HG02678 (cell line): ENCODE data around the gene GPR137.

Source experiments
- ATAC-seq: cut with Tn5 transposase; IDR thresholded peaks from one replicate; pipeline ENCODE4 v1.9.1; 2021; ENCODE audit warnings: mild to moderate bottlenecking, moderate library complexity; ENCODE audit not compliant: unreplicated experiment

GPR137 gene

DNA sequence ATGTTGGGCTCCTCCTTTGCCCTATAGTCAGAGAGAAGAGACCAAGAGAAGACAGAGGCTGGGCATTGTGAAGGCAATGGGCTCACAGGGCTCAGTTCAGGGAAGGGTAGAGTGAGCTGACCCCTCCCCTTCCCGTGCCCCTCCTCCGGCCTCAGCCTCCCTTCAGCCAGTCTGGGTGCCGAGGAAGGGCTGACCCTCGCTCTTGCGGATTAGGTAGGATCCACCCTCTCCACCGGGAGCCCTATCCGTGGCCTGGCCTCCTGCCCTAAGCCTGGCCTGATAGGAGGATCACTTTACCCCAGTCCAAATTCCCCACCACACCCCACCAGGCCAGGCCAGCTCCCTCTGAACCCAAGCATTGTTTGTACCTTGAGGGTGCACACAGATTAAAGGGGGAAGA is 37.1 kb upstream of the GPR137 start:
- no peak for ATAC-seq

DNA sequence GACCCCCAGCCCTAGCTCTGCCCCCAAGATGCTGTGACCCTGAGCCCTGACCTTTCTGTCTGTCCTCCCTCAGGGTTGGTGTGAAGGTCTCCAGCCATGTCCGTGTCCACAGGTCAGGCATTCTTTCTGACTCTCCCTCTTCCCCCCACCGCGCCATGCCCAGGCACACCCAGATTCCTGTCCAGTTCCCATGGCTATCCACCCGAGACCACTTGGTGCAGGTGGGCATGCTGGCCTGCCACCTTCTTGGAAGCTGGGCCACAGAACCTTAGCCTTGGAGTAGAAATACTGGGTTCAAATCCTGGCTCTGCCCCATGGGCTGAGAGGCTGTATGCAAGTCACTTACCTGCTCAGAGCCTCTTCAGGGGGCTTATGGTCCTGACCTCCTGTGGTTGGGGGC is 36.6 kb upstream of the GPR137 start:
- no peak for ATAC-seq

DNA sequence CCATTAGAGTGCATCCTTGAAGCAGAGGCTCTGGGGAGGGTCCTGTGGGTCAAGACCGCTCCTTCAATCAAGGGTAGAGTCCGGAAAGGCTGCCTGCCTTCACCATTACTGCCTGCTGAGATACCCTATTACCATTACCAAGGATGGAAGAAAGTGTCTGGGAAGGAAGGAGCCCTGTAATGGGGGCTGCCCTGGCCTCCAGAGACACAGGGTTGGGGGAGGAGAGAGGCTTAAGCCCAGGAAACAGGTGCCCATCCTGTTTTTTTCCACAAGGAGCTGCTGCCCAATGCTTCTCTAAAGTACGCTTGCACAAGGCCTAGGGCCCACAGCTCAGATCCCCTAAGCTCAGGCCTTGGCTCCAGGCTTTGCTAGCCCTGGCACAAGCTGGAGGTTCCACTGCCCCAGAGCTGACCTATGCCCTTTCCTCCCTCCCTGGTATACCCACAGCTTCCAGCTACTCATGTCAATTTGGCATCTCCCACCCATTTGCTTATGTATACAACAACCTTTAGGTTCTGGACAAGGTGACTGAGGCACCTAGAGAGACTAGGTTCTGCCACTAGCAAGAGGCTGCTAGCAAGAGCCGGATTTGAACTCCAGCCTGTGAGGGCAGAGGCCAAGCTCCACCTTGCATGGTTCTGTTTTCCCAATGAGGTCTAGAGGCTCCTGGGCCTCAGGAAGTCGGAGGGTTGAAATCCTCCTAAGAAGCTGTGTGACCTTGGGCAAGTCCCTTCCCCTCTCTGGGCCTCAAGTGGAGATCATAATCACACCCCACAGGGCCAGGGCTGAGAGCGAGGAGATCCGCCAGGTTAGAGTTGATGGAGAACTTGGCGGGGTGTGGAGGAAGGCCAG is 35.9 kb upstream of the GPR137 start:
- ATAC-seq: no peak

DNA sequence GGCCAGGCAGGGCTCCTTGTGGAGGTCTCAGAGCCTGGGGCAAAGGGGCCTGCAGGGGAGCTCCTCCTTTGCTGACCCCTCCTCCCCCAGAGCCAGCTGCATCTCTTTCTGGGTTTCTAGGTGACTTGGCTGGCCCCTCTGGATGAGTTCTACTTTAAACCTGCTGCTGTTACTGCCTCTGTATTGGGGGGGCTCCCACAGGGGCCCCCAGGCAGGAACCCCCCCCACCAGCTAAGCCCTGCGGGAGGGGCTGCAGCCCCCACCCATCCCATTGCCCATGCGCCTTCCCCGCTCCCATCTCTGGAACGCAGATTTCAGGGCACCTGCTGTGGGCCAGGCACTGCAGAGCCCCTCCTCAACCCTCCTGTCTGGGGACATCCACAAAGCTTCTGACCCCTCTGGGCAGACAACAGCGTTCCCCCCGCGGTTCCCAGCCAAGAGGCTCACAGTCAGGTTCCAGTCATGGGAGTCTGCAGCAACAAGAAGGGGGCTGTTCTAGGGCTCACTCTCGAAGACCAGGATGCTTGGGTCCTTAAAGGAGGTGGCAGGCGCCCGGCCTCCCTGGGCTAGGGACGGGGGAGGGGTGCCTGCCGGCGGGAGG is 35.1 kb upstream of the GPR137 start:
- ATAC-seq: no peak

DNA sequence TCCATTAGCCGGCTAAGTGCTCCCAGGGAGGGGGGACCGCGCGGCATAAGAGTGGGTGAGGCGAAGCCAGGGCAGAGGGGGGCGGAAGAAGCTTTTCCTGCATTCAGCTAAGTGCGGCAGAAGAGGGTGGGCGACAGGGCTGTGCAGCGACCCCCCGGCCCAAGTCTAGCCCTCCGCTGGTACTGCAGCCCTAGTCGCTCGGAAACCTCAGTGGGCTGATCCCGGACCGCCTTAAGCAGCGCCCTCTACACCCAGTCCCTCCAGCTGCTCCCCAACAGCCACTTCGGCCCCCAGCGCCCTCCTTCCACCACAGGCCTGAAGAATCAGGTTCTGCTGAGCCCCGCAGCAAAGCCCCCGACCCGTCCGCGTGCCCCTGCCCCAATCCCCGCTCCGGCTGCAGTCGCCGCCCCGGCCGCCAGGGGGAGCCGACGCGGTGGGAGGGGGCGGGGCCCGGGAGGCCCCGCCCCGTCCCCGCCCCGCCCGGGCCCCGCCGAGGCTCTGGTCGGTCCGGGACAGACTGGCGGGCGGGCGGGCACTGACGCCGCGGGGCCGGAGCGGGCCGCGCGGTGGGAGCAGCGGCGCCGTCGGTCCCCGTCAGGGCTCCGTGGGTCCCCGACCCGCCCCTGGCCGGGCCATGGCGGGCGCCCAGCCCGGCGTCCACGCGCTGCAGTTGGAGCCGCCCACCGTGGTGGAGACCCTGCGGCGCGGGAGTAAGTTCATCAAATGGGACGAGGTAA is 34.5 kb upstream of the GPR137 start, which contains the start of gene PLCB3:
Gene PLCB3 (plus strand): TSS at position 515 of the 737 bp plus-strand sequence. CDS start 120 bp downstream, at position 635.
- peak; percentile 41 for ATAC-seq

DNA sequence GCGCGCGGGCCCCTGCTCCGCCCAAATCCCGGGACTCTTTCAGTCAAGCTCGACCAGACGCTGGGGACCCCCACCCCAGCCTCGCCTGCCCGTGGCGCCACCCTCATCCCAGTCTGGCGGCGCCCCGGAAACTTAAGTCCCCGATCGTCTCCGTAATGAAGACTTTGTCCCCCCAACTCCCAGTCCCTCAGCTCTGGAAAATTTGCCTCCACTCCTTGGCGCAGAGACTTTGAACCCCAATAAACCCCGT is 34.0 kb upstream of the GPR137 start:
- no peak for ATAC-seq

DNA sequence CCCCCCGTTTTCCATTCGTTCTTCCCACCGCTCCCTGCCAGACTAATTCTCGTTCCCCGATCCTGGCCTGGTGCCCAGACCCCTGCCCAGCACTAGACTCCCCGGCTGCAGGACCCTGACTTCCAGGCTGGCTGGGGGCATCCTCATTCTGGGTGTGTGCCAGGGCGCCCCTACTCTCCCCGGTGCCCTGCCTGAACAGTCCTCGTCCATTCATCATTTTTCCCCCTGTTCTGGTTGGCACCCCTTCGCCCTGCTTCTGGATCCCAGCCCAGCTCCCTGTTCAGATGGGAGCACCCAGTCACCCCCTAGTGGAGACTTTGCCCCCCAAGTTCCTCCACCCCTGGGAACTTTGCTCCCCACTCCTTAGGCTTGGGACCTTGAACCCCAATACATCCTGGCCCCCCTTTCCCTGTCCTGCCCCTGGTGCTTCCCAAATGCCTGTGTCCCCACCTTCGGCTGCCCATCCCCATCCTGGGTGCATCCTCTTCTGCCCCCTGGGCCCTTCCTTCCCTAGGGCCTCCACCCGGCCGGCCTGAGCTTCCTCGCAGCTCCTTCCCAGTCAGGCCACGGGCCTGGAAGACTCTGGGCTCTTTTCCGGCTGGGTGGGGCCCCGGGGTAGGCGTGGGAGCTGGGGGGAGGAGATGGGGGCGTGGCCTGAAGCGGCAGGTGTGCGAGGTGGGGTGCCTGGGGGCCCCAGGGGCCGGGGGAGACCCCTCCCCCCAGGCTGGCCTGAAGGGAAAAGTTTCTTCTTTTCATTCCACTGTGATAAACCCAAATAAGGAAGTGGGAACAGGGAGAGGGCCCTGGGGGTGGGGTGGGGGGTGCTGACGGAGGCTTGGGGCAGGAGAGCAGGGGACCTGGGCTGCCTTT is 33.4 kb upstream of the GPR137 start:
- ATAC-seq: no peak

DNA sequence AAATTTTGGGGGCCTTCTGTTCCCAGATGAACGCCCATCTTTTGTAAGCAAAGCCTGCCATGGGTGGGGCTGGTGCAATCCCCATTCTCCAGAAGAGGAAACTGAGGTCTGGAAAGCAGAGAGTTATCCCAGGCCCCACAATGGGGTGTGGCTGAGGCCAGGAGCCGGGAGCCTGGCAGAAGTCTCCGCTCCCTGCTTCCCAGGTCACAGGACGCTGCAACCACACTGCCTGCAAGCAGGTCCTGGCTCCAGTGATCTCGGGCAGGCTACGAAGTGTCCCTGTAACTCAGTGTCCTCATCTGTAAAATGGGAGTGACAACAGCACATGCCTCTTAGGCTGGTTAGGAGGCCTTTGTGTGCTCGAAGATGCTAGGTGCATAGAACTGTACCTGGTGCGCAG is 32.6 kb upstream of the GPR137 start:
- no peak for ATAC-seq

DNA sequence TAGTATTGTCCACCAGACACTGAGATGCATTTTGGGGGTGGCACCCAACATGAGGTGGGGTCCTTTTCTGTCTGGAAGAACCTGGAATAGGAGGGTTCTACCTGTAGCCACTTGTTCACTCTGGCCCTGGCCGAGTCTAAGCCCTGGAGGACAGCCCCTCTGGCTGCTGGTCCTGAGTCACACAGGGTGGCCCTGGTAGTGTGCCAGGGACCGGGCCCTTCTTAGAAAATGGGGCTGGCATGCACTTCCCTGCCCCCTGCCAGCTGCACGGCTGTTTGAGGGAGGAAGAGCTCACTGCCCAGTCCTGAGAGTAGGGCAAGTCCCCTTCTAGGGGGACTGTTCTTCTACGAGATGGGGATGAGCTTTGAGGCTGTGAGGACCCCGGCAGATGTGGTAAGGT is 32.2 kb upstream of the GPR137 start:
- no peak for ATAC-seq

DNA sequence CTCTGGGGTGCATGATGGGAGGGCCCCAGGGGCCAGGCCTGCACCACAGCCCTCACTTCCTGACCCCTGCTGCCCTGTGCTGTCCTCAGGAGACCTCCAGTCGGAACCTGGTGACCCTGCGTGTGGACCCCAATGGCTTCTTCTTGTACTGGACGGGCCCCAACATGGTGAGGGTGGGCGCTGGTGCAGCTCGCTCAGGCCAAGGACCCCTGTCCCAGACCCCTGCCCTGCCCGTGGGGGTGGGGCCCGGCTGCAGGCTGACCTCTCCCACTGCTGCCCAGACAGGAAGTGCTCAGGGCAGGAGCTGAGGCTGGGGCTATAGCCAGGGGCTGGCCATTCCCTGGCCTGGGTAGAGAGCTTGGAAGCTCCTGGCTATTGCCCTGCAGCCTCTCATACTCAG is 31.3 kb upstream of the GPR137 start:
- no peak for ATAC-seq

DNA sequence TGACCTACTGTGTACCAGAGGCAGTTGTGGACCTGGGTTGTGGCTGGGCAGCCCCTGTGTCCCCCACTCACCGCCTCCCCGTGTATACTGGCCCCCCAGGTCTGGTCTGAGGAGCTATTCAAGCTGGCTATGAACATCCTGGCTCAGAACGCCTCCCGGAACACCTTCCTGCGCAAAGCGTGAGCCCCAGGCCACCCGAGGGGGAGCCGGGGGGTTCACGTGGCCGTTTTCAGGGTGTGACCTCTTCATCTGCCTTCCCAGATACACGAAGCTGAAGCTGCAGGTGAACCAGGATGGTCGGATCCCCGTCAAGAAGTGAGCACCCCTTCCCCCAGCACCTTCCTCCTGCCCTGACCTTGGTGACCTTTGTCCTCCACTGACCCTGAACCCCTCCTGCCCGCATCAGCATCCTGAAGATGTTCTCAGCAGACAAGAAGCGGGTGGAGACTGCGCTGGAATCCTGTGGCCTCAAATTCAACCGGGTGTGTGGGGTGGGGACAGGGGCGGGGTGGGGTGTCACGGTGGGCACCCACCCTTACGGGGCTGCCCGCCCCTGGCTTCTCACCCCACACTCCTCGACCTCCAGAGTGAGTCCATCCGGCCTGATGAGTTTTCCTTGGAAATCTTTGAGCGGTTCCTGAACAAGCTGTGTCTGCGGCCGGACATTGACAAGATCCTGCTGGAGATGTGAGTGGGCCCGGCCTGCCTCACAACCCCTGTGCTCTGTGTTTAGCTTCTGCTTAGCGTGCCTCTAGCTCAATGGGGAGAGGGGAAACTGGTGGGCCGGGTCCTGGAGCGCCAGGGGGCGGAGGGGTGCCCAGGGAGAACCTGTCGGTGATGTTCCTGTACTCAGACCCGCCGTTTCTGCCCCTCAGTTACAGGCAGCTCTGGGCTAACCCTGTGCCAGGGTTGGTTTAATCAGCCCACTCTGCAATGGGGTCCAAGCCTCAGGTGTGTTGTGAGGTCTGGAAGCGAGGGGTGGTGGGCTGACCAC is 30.2 kb upstream of the GPR137 start:
- no peak for ATAC-seq

DNA sequence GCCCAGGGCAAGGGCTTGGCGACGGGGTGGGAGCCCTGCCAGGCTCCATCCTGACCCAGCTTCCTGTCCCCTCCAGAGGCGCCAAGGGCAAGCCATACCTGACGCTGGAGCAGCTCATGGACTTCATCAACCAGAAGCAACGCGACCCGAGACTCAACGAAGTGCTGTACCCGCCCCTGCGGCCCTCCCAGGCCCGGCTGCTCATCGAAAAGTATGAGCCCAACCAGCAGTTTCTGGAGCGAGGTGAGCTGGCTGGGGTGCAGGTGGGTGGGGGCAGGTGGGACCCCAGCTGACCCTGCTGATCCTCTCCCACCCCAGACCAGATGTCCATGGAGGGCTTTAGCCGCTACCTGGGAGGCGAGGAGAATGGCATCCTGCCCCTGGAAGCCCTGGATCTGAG is 29.3 kb upstream of the GPR137 start:
- ATAC-seq: no peak

DNA sequence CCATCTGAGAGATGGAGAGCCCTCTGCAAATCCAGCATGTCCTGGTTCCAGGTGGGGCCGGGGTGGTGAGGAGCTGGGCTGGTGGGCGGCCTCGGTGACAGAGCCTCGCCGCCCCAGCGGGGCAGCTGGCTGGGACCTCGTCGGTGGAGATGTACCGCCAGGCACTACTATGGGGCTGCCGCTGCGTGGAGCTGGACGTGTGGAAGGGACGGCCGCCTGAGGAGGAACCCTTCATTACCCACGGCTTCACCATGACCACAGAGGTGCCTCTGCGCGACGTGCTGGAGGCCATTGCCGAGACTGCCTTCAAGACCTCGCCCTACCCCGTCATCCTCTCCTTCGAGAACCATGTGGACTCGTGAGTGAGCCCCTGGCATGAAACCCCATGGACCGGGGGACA is 27.3 kb upstream of the GPR137 start:
- ATAC-seq: no peak

DNA sequence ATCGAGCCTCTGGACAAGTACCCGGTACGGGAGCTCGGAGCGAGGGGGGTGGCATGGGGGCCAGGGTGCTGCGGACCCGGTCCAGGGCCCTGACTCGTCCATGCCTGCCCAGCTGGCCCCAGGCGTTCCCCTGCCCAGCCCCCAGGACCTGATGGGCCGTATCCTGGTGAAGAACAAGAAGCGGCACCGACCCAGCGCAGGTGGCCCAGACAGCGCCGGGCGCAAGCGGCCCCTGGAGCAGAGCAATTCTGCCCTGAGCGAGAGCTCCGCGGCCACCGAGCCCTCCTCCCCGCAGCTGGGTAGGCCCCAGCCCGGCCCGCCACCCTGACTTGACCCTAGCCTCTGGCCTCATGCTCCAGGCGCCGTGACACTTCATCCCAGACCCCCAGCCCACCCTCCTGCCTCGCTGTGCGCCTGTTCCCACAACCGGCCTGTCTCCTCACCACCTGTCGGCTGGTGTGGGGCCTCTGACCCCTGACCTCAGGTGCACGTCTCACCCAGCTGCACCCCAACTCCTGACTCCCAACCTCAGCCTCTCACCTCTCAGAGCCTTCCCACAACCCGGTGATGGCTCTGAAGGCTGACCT is 26.6 kb upstream of the GPR137 start:
- no peak for ATAC-seq

DNA sequence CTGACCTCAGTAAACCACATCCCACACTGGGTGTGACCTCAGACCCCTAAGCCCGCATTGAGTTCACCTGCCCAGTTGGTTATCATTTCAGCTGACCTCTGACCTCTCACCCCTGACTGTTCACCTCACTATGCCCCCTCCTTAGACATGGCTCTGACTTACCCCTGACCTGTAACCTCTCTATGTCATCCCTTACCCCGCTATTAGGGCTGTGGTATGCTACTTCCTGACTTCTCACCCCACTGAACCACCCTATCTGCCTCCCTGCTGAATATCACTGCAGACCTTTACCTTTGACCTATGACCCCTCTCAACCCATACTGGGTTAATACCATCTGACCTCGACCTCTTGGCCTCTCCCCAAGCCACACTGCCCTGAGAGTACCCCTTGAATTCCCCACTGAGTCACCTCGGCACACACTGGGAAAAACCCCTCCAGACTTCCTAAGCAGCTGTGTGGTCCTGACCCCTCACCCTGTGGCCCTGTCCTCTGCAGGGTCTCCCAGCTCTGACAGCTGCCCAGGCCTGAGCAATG is 26.0 kb upstream of the GPR137 start:
- ATAC-seq: no peak

DNA sequence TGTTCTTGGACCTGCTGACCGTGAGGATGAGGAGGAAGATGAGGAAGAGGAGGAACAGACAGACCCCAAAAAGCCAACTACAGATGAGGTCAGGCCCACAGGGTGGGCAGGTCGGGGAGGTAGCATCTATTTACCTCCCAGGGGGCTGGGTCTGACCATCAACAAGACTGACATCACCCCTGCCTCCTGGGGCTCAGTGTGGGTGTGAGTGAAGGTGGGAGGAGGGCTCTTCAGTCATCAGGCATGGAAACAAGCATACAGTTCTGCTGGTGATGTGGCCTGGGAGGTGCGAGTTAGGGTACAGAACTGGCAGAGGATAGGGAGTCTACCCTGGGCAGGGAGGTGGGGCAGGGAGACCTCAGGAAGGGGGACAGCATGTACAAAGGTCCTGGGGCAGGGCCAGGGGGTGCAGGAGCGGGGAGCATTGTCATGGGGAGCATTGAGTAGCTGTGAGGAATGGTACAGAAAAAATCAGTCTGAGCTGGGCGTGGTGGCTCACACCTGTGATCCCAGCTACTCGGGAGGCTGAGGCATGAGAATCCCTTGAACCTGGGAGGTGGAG is 25.4 kb upstream of the GPR137 start:
- no peak for ATAC-seq

DNA sequence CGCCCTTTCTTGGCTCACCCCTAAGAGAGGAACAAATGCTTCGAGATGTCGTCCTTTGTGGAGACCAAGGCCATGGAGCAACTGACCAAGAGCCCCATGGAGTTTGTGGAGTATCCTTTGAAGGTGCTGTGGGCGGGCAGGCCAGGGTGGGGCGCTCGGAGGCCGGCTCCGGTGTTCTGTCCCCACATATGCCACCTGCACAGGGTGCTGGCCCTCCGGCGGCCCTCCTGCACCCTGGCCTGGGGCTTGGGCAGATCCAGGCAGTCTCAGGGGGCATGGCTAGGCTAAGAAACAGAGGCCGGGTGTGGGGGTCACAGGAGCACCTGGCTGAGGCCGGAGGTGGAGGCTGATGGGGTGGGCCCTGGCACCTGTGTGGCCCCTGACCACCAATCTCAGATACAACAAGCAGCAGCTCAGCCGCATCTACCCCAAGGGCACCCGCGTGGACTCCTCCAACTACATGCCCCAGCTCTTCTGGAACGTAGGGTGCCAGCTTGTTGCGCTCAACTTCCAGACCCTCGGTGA is 24.0 kb upstream of the GPR137 start:
- no peak for ATAC-seq

DNA sequence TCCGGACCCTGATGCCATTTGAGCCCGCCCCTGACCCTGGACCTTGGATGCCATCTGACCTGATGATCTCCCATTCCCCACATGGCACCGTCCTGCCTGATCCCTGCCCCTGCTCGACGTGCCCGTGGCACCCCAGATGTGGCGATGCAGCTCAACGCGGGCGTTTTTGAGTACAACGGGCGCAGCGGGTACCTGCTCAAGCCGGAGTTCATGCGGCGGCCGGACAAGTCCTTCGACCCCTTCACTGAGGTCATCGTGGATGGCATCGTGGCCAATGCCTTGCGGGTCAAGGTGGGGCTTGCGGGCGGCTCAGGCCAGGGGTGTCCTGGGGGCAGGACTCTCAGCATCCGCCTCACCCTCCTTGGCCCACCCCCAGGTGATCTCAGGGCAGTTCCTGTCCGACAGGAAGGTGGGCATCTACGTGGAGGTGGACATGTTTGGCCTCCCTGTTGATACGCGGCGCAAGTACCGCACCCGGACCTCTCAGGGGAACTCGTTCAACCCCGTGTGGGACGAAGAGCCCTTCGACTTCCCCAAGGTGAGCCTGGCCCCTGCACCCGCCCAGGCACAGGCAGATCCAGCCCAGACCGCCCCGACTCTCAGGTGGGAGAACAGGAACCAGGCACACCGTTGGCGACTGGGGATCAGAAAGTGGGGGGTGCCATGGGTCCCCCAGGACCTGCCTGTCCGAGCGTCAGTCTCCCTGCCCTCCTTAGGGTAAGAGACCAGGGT is 23.2 kb upstream of the GPR137 start:
- no peak for ATAC-seq
